Gastrocnemius medialis (tissue), 4 donors: ENCODE results near the gene BCKDK.

ENCODE experiments used
- POLR2A ChIP-seq, 2 donors: fragments of 450-650 bp; IDR thresholded peaks; one replicate each; pipeline ENCODE4 v1.6.1; 2017; ENCODE audit warnings: antibody characterized with exemption in 2 of 2, mild to moderate bottlenecking in 2 of 2, moderate library complexity in 2 of 2
- TF ChIP-seq, protein P1 (sequence below), 5 experiments: fragments of 450-650 bp in 3 of 5; fragments of 200-600 bp in 2 of 5; sonication (generic) in 2 of 5; IDR thresholded peaks in 4 of 5; conservative IDR thresholded peaks in 1 of 5; 1 replicate in 4 of 5; 2 replicates in 1 of 5; pipeline ENCODE4 v1.5.1; 2016 to 2019; ENCODE audit warnings: antibody characterized with exemption in 5 of 5, mild to moderate bottlenecking in 3 of 5, moderate library complexity in 3 of 5

DNA sequence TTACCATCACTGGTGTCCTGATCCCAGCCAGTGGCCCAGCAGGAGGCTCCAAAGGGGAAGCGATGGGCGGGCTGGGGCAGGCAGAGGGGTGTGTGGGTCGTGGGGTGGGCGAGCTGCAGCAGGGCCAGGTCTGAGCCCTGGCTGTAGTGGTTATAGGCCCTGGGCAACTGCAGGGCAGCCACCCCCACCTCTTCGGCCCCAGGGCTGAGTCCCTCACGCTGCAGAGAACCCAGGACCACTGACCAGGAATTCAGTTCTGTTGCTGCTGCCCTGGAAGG lies 21.6 kb upstream of the BCKDK start:
- TF ChIP-seq, protein P1, sequence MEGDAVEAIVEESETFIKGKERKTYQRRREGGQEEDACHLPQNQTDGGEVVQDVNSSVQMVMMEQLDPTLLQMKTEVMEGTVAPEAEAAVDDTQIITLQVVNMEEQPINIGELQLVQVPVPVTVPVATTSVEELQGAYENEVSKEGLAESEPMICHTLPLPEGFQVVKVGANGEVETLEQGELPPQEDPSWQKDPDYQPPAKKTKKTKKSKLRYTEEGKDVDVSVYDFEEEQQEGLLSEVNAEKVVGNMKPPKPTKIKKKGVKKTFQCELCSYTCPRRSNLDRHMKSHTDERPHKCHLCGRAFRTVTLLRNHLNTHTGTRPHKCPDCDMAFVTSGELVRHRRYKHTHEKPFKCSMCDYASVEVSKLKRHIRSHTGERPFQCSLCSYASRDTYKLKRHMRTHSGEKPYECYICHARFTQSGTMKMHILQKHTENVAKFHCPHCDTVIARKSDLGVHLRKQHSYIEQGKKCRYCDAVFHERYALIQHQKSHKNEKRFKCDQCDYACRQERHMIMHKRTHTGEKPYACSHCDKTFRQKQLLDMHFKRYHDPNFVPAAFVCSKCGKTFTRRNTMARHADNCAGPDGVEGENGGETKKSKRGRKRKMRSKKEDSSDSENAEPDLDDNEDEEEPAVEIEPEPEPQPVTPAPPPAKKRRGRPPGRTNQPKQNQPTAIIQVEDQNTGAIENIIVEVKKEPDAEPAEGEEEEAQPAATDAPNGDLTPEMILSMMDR (IDR thresholded peaks at IDR 0.05 in 4 of 5, conservative IDR thresholded peaks at IDR 0.05 in 1 of 5), result no peak
- no peak for TF ChIP-seq POLR2A (IDR thresholded peaks at IDR 0.05)
